ENCODE measurements around the gene GALNT9.
"Not testable (repeated sequence)": the region's sequence is repeated elsewhere in the genome, so short reads cannot be mapped to it uniquely, and the experiment has no call there.

The GALNT9 gene

DNA sequence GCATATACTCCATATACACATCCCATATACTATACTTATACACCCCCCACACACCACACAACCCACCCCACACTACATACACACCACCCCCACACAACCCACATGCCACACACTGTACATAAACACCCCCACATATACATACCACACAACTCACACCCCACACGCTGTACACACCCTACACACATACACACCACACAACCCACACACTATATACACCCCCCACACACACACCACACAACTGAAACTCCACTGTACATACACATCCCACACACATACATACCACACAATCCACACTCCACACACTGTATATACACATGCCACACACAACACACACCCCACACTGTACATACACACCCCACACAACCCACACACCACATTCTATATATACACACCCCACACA is 104.2 kb downstream of the GALNT9 start:
- no peak overlapping the region for H2AFZ ChIP-seq (ENCODE audit: low read depth, low read length)
- H3K36me3 ChIP-seq (replicated peaks; ENCODE audit: low read depth, low read length), result no peaks in the 10 kb centered on the region
- H3K27me3 ChIP-seq (ENCODE audit: low read depth, low read length), result peaks cover 3% of the 10 kb centered on the region; the same call in 1 of the 2 replicates
- 0 out of 2 replicates have a peak, but pooled peaks cover 4% of the 10 kb centered on the region for H3K9me3 ChIP-seq (ENCODE audit: insufficient read depth, low read length)
- H3K9ac ChIP-seq (ENCODE audit: low read length), result no peak overlapping the region
- H3K4me2 ChIP-seq (ENCODE audit: low read length), result no peak overlapping the region
- no peaks in the 10 kb centered on the region for H3K4me1 ChIP-seq (ENCODE audit: low read length)
- H3K4me3 ChIP-seq (ENCODE audit: low read length), result no peak overlapping the region
- H4K20me1 ChIP-seq (ENCODE audit: insufficient read depth, low read length), result no peaks in the 10 kb centered on the region
- no peak for TF ChIP-seq EZH2phosphoT487 (IDR thresholded peaks at IDR 0.05; ENCODE audit: low read depth)
- TF ChIP-seq, protein P1, sequence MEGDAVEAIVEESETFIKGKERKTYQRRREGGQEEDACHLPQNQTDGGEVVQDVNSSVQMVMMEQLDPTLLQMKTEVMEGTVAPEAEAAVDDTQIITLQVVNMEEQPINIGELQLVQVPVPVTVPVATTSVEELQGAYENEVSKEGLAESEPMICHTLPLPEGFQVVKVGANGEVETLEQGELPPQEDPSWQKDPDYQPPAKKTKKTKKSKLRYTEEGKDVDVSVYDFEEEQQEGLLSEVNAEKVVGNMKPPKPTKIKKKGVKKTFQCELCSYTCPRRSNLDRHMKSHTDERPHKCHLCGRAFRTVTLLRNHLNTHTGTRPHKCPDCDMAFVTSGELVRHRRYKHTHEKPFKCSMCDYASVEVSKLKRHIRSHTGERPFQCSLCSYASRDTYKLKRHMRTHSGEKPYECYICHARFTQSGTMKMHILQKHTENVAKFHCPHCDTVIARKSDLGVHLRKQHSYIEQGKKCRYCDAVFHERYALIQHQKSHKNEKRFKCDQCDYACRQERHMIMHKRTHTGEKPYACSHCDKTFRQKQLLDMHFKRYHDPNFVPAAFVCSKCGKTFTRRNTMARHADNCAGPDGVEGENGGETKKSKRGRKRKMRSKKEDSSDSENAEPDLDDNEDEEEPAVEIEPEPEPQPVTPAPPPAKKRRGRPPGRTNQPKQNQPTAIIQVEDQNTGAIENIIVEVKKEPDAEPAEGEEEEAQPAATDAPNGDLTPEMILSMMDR (IDR thresholded peaks at IDR 0.05; ENCODE audit: low read depth, low read length), result no peak
- H3K27ac ChIP-seq (ENCODE audit: low read length), result no peak overlapping the region
- H3K79me2 ChIP-seq (ENCODE audit: low read length), result no peaks in the 10 kb centered on the region

DNA sequence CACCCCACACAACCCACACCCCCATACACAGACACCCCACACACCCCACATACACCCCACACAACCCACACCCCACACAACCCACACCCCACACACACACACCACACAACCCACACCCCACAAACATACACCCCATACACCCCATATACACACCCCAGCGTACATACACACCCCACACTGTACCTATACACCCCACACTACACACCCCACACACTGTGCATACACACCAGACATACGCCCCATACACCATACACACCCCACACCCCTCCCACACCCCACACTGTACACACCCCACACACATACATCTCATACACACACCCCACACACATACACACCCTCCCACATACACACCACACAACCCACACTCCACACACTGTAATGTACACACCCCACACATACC is 104.9 kb downstream of the GALNT9 start:
- Histone ChIP-seq H3K79me2 (ENCODE audit: low read length) (no peaks in the 10 kb centered on the region), H3K4me3 (ENCODE audit: low read length) (no peak overlapping the region), H4K20me1 (ENCODE audit: insufficient read depth, low read length) (no peaks in the 10 kb centered on the region), H3K4me1 (ENCODE audit: low read length) (no peaks in the 10 kb centered on the region), H3K4me2 (ENCODE audit: low read length) (no peak overlapping the region), H3K9me3 (ENCODE audit: insufficient read depth, low read length) (0 out of 2 replicates have a peak, but pooled peaks cover 4% of the 10 kb centered on the region), H2AFZ (ENCODE audit: low read depth, low read length) (no peak overlapping the region), H3K9ac (ENCODE audit: low read length) (no peak overlapping the region), H3K27ac (ENCODE audit: low read length) (no peak overlapping the region), H3K36me3 (replicated peaks; ENCODE audit: low read depth, low read length) (no peaks in the 10 kb centered on the region), H3K27me3 (ENCODE audit: low read depth, low read length) (peaks cover 7% of the 10 kb centered on the region; the same call in 1 of the 2 replicates)
- TF ChIP-seq, protein P1 (IDR thresholded peaks at IDR 0.05; ENCODE audit: low read depth, low read length), result no peak
- TF ChIP-seq EZH2phosphoT487 (IDR thresholded peaks at IDR 0.05; ENCODE audit: low read depth), result no peak

GRCh38 chr12:132222808-132223173 is 106.6 kb downstream of the GALNT9 start:
- Histone ChIP-seq H3K36me3 (replicated peaks; ENCODE audit: low read depth, low read length) (no peaks in the 10 kb centered on the region), H4K20me1 (ENCODE audit: insufficient read depth, low read length) (no peaks in the 10 kb centered on the region), H3K27ac (ENCODE audit: low read length) (no peak overlapping the region), H3K4me3 (ENCODE audit: low read length) (no peak overlapping the region), H3K4me2 (ENCODE audit: low read length) (no peak overlapping the region), H3K9me3 (ENCODE audit: insufficient read depth, low read length) (0 out of 2 replicates have a peak, but pooled peaks cover 4% of the 10 kb centered on the region), H3K27me3 (ENCODE audit: low read depth, low read length) (peaks cover 7% of the 10 kb centered on the region; the same call in 1 of the 2 replicates), H3K4me1 (ENCODE audit: low read length) (no peaks in the 10 kb centered on the region), H3K79me2 (ENCODE audit: low read length) (no peaks in the 10 kb centered on the region), H3K9ac (ENCODE audit: low read length) (no peak overlapping the region), H2AFZ (ENCODE audit: low read depth, low read length) (no peak overlapping the region)
- TF ChIP-seq, protein P1 (IDR thresholded peaks at IDR 0.05; ENCODE audit: low read depth, low read length), result no peak
- no peak for TF ChIP-seq EZH2phosphoT487 (IDR thresholded peaks at IDR 0.05; ENCODE audit: low read depth)

DNA sequence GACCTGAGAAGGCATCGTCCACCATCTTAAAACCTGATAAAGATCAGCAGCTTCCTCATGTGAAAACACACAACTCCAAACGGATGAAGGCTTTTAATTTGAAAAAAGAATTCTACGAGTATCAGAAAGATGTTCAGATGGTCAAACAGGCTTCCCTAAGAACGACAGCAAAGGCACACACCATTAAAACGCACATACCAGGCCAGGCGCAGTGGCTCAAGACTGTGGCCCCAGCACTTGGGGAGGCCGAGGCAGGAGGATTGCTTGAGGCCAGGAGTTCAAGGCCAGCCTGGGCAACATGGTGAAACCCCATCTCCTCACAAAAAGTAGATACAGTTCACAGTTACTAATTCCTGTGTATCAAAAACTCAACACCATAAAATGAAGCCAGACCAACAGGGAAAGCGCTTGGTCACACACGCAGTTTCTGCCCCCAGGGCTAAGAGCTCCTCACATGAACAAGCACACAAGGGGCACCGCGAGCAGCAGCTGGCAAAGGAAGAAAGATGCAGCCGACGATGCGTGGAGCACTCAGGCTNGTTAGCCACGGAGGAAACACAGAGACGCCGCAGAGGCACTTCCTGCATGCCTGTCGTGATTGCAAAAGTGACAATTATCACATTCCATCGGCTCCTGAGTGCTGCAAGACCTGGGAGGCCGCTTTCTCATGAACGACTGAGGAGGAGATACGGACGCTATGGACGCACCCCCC is 107.1 kb downstream of the GALNT9 start:
- Histone ChIP-seq H3K9ac (ENCODE audit: low read length) (no peak overlapping the region), H3K4me2 (ENCODE audit: low read length) (no peak overlapping the region), H3K27me3 (ENCODE audit: low read depth, low read length) (peaks cover 7% of the 10 kb centered on the region; the same call in 1 of the 2 replicates), H3K27ac (ENCODE audit: low read length) (no peak overlapping the region), H3K9me3 (ENCODE audit: insufficient read depth, low read length) (0 out of 2 replicates have a peak, but pooled peaks cover 4% of the 10 kb centered on the region), H2AFZ (ENCODE audit: low read depth, low read length) (no peak overlapping the region), H3K36me3 (replicated peaks; ENCODE audit: low read depth, low read length) (no peaks in the 10 kb centered on the region), H3K4me3 (ENCODE audit: low read length) (no peak overlapping the region), H3K79me2 (ENCODE audit: low read length) (no peaks in the 10 kb centered on the region), H4K20me1 (ENCODE audit: insufficient read depth, low read length) (no peaks in the 10 kb centered on the region), H3K4me1 (ENCODE audit: low read length) (no peaks in the 10 kb centered on the region)
- TF ChIP-seq, protein P1 (IDR thresholded peaks at IDR 0.05; ENCODE audit: low read depth, low read length), result no peak
- TF ChIP-seq EZH2phosphoT487 (IDR thresholded peaks at IDR 0.05; ENCODE audit: low read depth), result no peak

- not testable (repeated sequence) for H3K9me3 ChIP-seq (ENCODE audit: insufficient read depth, low read length); H4K20me1 ChIP-seq (ENCODE audit: insufficient read depth, low read length); H2AFZ ChIP-seq (ENCODE audit: low read depth, low read length); H3K79me2 ChIP-seq (ENCODE audit: low read length); H3K9ac ChIP-seq (ENCODE audit: low read length); H3K36me3 ChIP-seq (replicated peaks; ENCODE audit: low read depth, low read length); H3K27ac ChIP-seq (ENCODE audit: low read length); H3K4me1 ChIP-seq (ENCODE audit: low read length); H3K4me2 ChIP-seq (ENCODE audit: low read length); H3K27me3 ChIP-seq (ENCODE audit: low read depth, low read length); H3K4me3 ChIP-seq (ENCODE audit: low read length)
Observed at GRCh38 chr12:132219761-132220160, 109.6 kb downstream of the GALNT9 start.

All from OCI-LY3 (cell line).